Fibroblast of the aortic adventitia (primary cell): ENCODE results near the gene NOL4L. TPM values are rescaled to one million over a fixed set of nuclear protein-coding genes. Genes with fewer than 3 reads are reported as not detected.

Source experiments
- DNase-seq: peaks from one replicate; pipeline ENCODE4 v3.0.0-alpha.2; 2010; ENCODE audit warnings: low read depth
- H3K4me3 ChIP-seq: 2 replicates; pipeline ENCODE4 v1.5.1; 2011; ENCODE audit warnings: low read depth, mild to moderate bottlenecking, control low read depth, low read length, moderate library complexity
- CTCF ChIP-seq: IDR thresholded peaks from 2 replicates; pipeline ENCODE4 v1.5.1; 2011; ENCODE audit warnings: mild to moderate bottlenecking, low read length, control low read depth, inconsistent platforms; ENCODE audit not compliant: insufficient read depth
- total RNA-seq: library from RNA; depleted of rRNA; stranded (reverse); fragments of >200 nt; gene quantifications from 2 replicates; pipeline ENCODE4 v1.2.3, GENCODE V29; 2012; ENCODE audit warnings: low replicate concordance

The NOL4L gene
- total RNA-seq, 1 donor = 4.5 TPM

- H3K4me3 ChIP-seq = no peak overlapping the region
- no peak for TF ChIP-seq CTCF
- DNase-seq = no peak
Measured at GRCh38 chr20:32514760-32515159, 70.4 kb downstream of the NOL4L start.

- H3K4me3 ChIP-seq = no peak overlapping the region
- DNase-seq = no peak
- no peak for TF ChIP-seq CTCF
Measured at GRCh38 chr20:32513031-32513866, 71.9 kb downstream of the NOL4L start.

- no peak for DNase-seq
- no peak for TF ChIP-seq CTCF
- no peak overlapping the region for H3K4me3 ChIP-seq
Measured at GRCh38 chr20:32512047-32512385, 73.1 kb downstream of the NOL4L start.

GRCh38 chr20:32511358-32512046 is 73.6 kb downstream of the NOL4L start:
- no peak for DNase-seq
- no peak overlapping the region for H3K4me3 ChIP-seq
- TF ChIP-seq CTCF = no peak

GRCh38 chr20:32510601-32511357 is 74.4 kb downstream of the NOL4L start:
- DNase-seq = no peak
- H3K4me3 ChIP-seq = no peak overlapping the region
- TF ChIP-seq CTCF = no peak

GRCh38 chr20:32510120-32510600 is 75.0 kb downstream of the NOL4L start:
- H3K4me3 ChIP-seq = no peak overlapping the region
- DNase-seq = no peak
- TF ChIP-seq CTCF = no peak
